HG02840 (cell line): ENCODE data around the gene MOSMO.

Experiments
- ATAC-seq: cut with Tn5 transposase; IDR thresholded peaks from one replicate; pipeline ENCODE4 v1.9.1; 2021; ENCODE audit warnings: mild to moderate bottlenecking, moderate library complexity, moderate number of reproducible peaks; ENCODE audit not compliant: unreplicated experiment, low FRiP score

The MOSMO gene

GRCh38 chr16:22007509-22008214, at the start of gene MOSMO:
MOSMO (plus strand) TSS chr16:22008111; CDS start chr16:22008302, 191 bp downstream.
- peak; percentile 54 for ATAC-seq

DNA sequence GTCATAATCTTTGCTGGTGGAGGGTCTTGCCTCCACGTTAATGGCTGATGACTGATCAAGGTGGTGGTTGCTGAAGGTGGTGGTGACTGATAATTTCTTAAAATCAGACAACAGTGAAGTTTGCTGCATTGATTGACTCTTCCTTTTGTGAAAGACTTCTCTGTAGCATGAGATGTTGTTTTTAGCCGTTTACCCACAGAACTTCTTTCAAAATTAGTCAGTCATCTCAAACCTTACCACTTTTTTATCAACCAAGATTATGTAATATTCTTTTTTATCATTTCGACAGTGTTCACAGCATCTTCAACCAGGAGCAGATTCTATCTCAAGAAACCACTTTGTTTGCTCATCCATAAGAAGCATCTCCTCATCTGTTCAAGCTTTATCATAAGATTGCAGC, 48.9 kb upstream of the MOSMO start:
- no peak for ATAC-seq

- ATAC-seq, result no peak
These were observed 45.4 kb upstream of the MOSMO start for GRCh38 chr16:21962475-21962874.

DNA sequence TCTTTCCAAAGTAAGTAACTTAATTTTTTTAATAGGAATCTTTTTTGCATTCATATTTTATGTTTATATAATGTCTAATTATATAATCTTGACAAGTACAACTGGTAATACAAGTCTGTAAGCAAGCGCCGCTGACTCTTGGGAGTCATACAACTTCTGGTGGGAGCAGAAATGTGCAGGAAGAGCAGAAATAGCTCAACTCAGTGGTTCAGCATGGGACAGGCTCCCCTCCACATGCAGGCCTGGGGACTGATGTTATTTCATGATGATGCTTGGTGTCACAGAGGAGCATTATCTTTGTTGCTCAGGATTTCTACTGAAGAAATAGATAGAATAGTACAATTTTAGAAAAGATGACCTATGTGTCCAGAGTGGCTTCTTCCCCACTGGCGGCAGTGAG, 44.0 kb upstream of the MOSMO start:
- ATAC-seq, result no peak

DNA sequence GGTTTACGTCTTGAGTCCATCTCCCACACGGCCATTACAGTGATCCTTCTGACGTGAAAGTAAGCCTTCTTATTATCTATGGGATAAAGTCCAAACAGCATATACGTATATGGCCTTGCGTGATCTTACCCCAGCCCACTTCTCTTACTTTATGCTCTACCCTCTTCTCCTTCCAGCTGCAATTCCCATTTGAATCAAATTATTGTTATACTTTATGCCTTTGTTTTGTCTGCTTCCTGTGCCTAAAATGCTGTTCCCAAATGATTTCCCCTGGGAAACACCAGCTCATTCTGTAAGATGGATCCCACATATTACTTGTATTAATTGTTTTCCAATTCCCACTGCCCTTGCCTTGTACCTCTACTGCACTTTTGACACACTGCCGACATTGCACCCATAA, 43.6 kb upstream of the MOSMO start:
- ATAC-seq, result no peak

GRCh38 chr16:21971856-21972255, 36.1 kb upstream of the MOSMO start:
- no peak for ATAC-seq

DNA sequence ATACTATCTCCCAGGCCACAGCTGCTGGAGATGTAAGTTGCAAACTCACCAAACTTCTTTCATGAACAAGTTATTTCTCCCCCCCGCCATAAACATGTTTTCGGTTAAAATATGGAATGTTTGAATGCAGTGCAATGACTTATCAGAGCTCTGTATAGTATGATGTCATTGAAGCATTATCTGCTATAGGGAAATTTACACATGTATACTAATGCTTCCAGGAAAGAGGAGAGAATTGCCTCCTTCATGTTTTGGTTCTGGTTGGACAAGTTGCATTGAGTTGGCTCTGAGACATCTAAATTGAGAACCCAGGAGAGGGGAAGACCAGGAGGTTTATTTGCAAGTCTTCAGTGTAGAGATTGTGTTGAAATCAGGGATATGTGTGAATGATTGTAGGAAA, 34.0 kb upstream of the MOSMO start:
- no peak for ATAC-seq

GRCh38 chr16:21980032-21980431, 27.9 kb upstream of the MOSMO start:
- no peak for ATAC-seq

GRCh38 chr16:21982108-21982507, 25.8 kb upstream of the MOSMO start:
- ATAC-seq, result no peak

DNA sequence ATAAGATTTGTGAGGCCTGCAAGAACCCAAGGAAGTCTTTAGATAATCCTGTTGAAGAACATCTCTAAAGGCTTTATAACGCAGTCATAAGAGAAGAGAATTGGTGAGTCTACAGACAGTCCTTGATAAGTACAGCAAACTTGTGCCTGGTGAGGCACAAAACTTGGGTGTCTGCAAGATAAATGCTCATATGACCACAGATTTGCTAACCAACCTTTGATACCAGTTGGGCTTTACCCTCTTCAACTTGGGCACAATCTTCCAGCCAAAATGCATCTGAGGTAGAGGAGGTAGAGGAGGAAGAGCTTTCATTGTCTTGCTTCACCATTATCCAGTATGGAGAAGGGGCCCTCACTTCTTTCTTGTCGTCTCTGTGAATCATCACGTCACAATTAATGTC, 23.8 kb upstream of the MOSMO start:
- ATAC-seq, result no peak

DNA sequence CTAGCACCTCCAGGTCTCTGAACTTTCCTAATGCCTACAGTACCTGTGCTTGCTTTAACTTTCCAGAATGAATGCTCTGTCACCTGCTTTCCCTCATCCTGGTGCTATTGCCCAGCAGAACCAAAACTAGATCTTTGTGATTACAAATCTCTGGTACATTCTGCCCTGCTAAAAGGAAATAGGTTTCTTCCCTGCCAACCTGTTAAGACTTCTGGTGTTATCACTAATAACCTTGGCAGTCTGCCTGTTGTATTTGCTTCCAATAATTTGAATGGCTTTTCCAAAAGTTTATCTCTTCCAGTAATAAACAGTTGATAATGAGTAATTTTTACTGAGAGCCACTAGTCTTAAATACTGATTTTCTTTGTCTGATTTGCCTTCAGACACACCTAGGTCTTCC, 22.4 kb upstream of the MOSMO start:
- no peak for ATAC-seq

GRCh38 chr16:21986692-21987246, 21.1 kb upstream of the MOSMO start:
- ATAC-seq, result no peak

DNA sequence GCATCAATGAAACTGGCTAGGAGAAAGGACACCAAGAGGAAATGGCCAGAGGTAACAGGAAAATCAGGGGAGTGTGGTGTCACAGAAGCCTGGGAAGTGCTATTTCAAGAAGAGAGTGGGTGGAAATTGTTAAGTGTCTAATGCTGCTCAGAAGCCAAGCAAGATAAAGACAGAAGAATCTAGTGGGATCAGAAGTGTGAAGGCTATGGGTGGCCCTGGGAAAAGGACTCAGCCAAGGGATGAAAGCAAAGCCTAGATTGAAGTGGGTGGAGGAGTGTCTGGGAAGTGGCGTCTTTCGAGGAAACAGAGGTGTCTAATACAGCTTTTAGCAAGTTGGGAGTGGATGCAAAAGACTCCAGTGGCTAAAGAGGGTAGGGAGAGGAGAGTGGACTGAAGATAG, 20.4 kb upstream of the MOSMO start:
- ATAC-seq, result no peak

DNA sequence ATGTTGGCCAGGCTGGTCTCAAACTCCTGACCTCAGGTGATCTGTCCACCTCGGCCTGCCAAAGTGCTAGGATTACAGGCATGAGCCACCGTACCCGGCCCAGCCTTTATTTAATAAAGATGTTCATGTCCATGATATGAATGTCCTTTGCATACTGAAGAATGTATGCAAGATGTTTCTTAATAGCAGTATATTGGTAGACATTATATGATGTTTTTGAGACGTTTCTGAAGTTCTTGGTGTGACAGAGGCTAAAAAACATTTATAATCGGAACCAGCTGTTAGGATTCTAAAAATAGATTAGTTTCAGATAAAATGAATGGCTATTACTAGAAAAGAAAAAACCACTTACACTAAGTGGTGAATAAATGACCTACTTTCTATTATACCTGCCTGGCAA, 18.8 kb upstream of the MOSMO start:
- ATAC-seq, result no peak

DNA sequence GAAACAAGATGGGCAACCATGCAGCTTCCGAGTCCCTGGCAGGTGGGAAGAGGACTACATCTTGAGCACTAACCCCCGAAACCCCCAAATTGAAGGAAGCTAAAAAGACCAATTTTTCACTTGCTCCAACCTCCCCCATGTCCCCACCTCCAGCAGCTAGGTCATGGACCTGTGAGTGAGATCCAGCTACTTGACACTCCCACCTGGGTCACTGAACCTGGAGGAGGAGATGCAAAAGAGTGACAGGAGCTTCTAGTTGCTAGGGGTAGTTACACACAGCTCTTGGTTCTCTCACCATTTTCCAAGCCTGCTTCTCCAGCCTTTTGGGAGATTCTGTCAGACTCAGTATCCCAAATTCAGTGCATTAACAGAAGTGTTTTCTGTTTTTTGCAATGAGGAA, 18.2 kb upstream of the MOSMO start:
- ATAC-seq, result no peak

DNA sequence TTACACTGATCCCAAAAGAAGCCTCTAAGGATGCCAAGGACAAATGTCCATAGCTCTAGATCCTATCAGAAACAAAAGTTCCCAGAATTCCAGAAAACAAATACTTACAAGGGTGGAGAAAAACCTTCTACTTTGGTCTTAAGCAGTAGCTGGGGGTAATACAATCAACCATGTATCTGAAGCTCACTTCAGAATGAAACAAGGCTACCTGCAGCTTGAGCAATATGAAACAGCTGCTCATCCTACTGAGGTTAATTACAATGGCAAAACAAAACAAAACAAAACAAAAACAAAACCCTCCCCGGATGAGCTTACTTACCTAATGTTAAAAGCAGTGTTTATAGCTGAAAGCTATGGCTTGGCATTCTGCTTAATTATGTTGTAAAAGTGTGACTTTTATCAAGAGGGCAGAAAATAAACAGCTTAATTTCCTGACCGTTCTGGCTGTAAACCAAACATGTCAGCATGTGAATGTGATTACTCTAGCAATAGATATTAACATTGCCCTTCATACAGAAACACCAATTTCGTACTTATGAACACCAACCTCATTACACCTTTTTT, 17.4 kb upstream of the MOSMO start:
- no peak for ATAC-seq

DNA sequence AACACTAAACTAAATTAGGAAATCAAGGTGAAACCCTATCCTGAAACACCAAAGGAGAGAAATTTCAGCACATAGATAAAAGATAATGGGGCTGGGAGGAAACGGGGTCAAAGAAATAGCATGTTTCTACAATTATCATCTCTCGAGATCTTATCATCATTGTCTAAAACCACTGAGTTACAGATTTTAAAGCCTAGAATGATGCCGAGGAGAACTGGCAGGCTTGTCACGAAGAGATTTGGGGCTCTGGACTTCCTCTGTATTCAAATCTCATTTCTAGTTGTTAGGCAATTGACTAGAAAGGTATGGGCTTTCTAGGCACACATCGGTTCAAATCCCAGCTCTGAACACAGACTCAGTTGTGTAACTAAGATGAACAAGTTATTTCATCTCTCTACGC, 16.3 kb upstream of the MOSMO start:
- ATAC-seq, result no peak

DNA sequence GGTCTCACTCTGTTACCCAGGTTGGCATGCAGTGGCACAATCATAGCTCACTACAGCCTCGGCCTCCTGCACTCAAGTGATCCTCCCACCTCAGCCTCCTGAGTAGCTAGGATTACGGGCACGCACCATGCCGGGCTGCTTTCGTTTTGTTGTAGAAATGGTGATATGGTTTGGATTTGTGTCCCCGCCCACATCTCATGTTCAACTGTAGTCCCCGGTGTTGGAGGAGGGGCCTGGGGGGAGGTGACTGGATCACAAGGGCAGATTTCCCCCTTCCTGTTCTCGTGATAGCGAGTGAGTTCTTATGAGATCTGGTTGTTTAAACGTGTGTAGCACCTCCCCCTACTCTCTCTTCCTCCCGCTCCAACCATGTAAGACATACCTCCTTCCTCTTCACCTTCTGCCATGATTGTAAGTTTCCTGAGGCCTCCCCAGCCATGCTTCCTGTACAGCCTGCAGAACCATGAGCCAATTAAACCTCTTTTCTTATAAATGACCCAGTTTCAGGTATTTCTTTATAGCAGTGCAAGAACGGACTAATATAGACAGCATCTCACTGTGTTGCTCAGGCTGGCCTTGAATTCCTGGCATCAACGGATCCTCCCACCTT, 12.9 kb upstream of the MOSMO start:
- ATAC-seq, result no peak

- ATAC-seq, result no peak
These were observed 10.8 kb upstream of the MOSMO start for GRCh38 chr16:21996923-21997696.

DNA sequence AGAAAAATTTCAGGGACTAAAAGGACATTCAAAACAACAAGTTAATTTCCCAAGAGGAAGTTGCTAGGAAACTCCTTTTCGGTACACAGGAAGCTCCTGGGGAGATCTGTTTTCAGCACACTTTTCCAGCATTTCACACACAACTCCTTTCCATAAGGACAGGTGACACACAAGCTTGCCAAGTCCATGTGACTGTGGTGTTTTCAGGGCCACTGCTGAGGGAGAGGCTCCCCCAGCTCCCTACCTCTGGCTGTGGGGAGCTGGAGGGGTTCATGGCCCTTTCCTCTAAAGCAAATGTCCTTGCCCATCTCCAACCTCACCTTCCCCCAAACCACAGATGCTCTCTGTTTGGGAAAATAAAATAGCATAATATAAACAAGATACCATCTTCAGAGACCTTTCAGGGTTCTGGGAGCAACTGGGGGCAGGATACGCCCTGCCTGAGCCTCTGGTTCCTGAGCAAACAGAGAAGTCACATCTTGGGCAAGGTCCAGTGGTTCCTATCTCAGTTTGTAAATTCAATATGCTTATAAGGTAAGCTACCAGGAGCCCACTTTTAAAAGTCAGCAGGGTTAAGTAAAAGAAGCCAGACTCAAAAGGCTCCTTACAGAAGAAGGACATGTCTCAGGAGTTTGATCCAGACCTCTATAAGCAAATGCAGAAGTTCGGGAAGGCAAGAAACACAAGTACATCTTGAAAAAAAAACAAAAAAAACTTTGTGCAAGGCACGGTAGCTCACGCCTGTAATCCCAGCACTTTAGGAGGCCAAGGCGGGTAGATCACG, 10.0 kb upstream of the MOSMO start:
- no peak for ATAC-seq
